VCaP (cell line): Measurements from ENCODE around the gene NEDD4L.

Experiments
- H3K27ac ChIP-seq: fragments of 450-650 bp; 2 replicates; pipeline ENCODE4 v1.5.1; 2017
- CTCF ChIP-seq: fragments of 450-650 bp; conservative IDR thresholded peaks from 2 replicates; pipeline ENCODE4 v1.5.1; 2017; ENCODE audit warnings: mild to moderate bottlenecking, moderate library complexity

Gene NEDD4L

DNA sequence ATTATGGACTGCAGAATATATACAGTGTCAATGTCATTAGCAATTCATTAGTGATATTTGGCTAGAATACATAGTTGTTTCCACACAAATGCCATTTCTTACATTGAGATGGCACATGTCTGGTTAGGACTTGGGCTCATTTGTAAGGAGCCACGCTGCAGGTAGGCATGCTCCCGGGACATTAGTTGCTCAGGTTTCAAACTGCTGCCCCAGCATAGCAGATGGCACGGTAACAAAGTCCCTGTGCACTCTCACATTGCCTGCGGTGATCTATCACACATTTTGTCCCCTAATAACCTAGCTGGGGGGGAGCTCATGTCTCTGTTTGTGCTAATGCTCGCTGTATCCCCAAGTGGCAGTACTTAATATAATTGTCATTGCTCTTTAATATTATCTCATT lies 185.1 kb downstream of the NEDD4L start:
- no peak for TF ChIP-seq CTCF
- H3K27ac ChIP-seq: peak overlapping the region; percentile 92

DNA sequence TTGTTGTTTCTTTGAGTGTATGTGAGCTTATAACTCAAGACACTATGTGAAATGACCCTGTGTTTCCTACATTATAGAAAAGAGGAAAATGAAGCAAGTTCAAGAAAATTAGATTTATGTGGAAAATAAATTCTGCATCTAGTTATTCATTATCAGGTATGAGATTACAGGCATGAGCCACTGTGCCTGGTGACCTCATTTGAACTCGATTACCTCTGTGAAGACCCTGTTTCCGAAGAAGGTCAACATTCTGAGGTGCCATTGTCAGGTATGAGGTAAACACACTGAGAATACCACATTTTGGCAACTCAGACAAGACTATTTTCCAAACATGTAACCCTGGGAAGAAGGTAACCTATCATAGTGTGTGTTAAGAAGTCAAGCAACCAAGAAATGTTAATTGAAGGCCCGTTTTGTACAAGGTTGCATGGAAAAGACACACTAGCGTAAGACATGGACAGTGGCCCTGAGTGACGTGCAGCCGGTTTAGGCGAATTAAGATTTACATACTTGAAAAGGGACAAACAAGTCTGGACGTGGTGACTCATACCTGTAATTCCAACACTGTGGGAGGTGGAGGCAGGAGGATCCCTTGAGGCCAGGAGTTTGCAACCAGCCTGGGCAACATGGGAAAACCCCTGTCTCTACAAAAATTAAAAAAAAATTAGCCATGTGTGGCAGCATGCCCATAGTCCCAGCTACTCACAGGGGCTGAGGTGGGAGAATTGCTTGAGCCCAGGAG lies 186.6 kb downstream of the NEDD4L start:
- TF ChIP-seq CTCF: no peak
- peak overlapping the region; percentile 92 for H3K27ac ChIP-seq

GRCh38 chr18:58231930-58232329 lies 187.9 kb downstream of the NEDD4L start:
- peak overlapping the region; percentile 92 for H3K27ac ChIP-seq

GRCh38 chr18:58232668-58233067 lies 188.6 kb downstream of the NEDD4L start:
- no peak for TF ChIP-seq CTCF
- peak overlapping the region; percentile 92 for H3K27ac ChIP-seq

More at GRCh38 chr18:58231930-58232329, 187.9 kb downstream of the NEDD4L start:
- TF ChIP-seq CTCF: peak; percentile 81

DNA sequence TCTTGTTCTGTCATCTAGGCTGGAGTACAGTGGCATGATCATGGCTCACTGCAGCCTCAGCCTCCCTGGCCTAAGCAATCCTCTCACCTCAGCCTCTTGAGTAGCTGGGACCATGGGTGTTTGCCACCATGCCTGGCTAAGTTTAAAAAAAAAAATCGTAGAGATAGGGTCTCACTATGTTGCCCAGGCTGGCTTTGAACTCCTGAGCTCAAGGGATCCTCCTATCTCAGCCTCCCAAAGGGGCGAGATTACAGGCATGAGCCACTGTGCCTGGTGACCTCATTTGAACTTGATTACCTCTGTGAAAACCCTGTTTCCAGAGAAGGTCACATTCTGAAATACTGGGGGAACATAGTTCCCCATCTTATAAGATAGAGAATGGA lies 190.3 kb downstream of the NEDD4L start:
- no peak for TF ChIP-seq CTCF
- peak overlapping the region; percentile 92 for H3K27ac ChIP-seq

DNA sequence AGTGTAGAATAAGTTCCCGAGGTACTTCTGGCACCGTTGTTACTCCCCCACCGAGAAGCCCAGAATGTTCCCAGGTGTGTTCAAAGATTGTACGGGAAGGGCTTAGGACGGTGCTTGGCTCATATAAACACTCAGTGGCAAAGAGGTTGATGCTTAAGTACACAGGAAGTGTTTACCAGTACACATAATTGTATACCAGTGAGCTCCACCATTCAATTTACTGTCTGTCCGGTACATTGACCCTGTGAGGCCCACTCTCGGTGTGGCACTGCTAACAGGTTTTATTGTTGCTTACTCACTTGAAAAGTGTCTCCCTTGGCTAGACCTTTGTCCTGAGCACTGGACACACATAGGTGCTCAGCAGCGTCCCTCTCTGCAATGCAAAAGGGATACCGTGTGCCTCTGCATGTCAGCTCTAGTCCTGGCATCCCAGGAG lies 191.0 kb downstream of the NEDD4L start:
- H3K27ac ChIP-seq: peak overlapping the region; percentile 92
- TF ChIP-seq CTCF: peak; percentile 14; the same call in 1 of the 2 replicates

DNA sequence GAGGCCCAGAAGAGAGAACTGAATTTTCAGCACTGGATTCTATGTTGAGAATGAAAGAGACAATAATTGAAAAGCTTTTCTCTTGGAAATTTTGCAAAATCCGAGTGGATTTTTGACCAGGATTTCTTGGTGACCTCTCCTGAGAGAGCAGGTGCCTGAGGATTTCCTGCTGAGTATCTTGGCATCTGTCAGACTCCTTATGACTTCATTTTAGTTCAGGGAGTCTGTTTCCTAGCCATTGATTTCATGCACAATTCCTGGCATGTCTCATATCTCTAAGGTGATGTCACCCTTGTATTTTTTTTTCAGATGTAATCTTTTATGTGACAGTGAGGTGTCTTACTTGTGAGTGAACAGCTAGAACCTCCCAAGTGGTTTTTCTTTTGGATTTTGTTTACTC lies 195.9 kb downstream of the NEDD4L start:
- H3K27ac ChIP-seq: peak overlapping the region; percentile 92
- no peak for TF ChIP-seq CTCF
